ENCODE results near the gene PPP1CA.
"Not testable (repeated sequence)": the region's sequence is repeated elsewhere in the genome, so short reads cannot be mapped to it uniquely, and the experiment has no call there.

Gene PPP1CA

GRCh38 chr11:67434395-67434881 lies 32.8 kb upstream of the PPP1CA start:
- no peak for DNase-seq (ENCODE audit: low read depth)

- no peak for DNase-seq (ENCODE audit: low read depth)
Observed at GRCh38 chr11:67433536-67434394, 32.1 kb upstream of the PPP1CA start.

DNA sequence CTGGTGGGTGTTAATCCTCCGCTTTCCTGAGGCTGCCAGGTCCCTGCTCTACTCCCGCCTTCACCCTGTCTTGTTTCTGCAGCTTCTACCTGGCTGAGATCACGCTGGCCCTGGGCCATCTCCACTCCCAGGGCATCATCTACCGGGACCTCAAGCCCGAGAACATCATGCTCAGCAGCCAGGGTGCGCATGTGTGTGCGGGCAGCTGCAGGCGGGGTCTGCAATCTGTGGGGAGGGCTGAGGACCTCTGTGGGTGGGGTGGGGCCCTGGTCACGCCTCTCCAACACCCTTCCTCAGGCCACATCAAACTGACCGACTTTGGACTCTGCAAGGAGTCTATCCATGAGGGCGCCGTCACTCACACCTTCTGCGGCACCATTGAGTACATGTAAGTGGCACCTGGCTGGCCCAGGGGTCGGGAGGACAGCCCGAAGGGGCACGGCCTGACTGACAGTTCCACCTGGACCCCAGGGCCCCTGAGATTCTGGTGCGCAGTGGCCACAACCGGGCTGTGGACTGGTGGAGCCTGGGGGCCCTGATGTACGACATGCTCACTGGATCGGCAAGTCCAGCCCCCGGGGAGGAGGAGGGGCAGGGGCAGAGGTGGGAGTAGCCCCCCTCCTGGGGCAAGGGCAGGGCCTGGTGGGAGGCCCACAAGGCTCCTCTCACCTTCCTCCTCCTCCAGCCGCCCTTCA lies 31.1 kb upstream of the PPP1CA start:
- no peak for DNase-seq (ENCODE audit: low read depth)

DNA sequence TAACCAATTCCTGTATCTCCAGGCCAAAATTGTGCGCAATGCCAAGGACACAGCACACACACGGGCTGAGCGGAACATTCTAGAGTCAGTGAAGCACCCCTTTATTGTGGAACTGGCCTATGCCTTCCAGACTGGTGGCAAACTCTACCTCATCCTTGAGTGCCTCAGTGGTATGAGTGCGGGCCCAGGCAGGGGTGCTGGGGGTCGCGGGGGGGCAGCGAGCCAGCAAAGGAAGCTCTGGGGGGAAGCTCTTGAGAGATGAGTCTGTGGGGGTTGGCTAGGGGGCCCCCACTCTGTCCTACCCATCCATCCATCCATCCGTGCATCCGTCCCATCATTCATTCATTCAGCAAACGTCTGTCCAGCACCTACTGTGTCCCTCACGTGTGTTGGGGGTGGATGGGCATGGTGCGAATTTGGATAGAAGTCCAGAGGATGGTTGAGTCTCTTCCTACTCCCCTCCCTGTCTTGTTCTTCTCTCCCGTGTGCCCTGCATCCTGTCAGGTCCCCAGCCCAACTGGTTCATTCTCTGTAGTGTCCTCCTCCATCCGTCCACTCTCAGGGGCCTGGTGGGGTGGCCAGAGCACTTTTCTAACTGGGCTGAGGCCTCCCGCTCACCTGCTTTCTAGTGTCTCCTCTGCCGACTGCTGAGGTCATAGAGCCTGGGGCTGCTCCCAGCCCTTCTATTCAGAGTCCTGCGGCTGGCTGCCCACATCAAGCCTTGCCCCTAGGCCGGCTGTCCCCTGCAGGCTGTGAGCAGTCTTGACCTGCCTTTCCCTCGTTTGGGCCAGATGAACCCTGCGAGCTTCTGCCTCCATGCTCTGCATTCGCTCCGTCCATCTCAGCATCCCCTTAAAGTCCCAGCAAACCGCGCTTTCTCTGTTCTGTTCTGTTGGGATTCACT lies 29.9 kb upstream of the PPP1CA start:
- no peak for DNase-seq (ENCODE audit: low read depth)

- DNase-seq (ENCODE audit: low read depth) = no peak
Observed at GRCh38 chr11:67429722-67430121, 28.1 kb upstream of the PPP1CA start.

DNA sequence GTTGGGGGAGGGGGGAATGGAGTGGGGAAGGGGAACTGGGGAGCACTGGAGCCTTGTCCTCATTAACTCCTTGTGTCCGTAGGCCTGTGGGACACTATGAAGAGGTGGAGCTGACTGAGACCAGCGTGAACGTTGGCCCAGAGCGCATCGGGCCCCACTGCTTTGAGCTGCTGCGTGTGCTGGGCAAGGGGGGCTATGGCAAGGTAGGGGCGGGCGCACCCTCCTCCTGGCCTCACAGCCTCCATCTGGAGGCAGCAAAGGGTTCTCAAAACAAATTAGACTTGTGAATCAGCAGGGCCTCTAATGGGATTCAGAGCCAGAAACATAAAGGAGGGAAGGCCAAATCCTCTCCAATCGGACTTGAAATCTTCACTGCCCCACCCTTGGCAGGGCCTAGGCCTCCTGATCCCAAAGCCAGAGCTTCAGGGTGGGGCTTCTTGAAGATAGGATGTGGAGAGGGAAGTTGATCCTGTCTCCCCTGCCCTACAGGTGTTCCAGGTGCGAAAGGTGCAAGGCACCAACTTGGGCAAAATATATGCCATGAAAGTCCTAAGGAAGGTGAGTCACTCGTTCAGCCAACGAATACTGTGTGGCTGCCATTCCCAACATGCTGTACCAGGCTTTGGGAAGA lies 27.5 kb upstream of the PPP1CA start:
- DNase-seq (ENCODE audit: low read depth) = no peak

DNA sequence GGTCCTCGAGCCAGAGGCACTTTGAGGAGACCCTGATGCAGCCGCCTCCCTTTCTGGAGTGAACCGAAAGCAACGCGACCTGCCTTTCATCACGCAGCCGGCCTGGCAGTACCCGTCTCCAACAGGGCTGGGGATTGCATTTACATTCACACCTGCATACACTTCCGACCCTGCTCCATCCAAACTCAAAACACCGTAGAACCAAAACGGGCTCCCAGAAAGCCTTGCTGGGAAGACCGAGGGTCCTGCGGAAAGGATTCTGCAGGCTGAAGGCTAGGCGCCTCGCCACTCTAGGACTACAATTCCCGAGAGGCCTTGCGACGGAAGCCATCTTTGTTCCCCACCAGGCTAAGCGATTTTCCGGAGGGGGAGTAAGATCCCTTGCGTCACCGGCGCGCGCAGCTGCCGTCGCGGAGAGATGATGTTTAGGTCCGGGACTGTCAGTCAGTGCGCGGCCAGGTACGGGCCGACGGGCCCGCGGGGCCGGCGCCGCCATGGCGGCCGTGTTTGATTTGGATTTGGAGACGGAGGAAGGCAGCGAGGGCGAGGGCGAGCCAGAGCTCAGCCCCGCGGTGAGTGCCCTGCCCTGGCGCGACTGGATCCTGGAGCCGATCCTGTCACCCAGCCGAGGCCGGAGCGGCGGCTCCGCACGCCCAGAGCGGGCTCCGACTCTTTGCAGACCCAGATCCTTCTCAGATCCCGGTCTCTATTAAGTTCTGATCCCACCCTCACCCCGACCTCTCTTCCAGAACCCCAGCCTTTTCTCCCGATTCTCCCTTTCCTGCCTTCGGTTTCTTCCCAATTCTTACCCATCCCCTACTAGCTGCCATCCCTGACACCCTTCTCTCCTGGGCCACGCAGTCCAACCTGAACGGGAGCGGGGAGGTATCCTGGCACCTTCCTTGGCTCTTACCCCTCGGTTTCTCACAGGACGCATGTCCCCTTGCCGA lies 26.7 kb upstream of the PPP1CA start, which contains the start of gene RPS6KB2:
Gene RPS6KB2 (plus strand): TSS at position 443 of the 950 bp plus-strand sequence. CDS start 52 bp downstream, at position 495.
- DNase-seq (ENCODE audit: low read depth) = peak; percentile 98

DNA sequence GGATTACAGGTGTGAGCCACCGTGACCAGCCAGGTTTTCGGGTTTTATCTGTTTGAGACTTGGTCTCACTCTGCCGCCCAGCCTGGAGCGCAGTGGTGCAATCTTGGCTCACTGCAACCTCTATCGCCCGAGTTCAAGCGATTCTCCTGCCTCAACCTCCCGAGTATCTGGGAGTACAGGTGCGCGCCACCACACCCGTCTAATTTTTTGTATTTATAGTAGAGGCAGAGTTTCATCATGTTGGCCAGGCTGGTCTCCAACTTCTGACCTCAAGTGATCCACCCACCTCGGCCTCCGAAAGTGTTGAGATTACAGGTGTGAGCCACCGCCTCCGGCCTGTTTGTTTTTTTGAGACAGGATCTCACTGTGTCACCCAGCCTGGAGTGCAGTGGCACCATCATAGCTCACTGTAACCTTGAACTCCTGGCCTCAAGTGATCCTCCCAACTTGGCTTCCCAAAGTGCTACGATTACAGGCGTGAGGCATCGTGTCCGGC lies 25.8 kb upstream of the PPP1CA start:
- not testable (repeated sequence) for DNase-seq (ENCODE audit: low read depth)

DNA sequence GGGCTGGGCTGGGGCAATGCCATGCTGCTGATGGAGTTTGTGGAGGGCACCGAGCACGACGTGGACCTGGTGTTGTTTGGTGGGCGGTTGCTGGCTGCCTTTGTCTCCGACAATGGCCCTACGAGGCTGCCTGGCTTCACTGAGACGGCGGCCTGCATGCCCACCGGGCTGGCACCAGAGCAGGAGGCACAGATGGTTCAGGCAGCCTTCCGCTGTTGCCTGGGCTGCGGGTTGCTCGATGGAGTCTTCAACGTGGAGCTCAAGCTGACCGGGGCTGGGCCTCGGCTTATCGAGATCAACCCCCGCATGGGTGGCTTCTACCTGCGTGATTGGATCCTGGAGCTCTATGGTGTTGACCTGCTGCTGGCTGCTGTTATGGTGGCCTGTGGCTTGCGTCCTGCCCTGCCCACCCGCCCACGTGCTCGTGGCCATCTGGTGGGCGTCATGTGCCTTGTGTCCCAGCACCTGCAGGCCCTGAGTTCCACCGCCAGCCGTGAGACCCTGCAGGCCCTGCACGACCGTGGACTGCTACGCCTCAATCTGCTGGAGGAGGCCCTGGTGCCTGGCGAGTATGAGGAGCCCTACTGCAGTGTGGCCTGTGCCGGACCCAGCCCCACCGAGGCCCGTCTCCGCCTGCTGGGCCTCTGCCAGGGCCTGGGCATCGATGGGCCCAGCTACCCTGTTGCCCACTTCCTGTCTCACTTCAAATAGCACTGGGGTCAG lies 22.4 kb upstream of the PPP1CA start:
- DNase-seq (ENCODE audit: low read depth) = no peak

GRCh38 chr11:67423466-67423865 lies 21.8 kb upstream of the PPP1CA start:
- DNase-seq (ENCODE audit: low read depth) = no peak

DNA sequence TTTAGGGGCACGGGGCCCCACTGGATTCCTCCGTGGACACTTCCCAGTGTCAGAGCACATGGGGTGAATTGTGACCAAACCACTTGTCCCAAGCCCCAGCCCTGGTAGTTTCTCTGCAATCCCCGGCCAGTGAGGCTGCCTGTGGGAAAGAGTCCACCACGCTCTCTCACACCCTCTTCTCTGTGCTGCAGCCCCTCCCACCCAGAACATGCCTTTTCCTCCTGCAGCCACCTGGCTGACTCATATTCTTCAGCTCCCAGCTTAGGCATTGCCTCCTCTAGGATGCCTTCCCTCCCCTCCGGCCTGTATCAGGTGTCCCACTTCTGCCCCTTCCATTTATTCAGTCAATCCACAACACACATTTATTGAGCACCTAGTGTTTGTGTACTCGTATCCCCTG lies 21.2 kb upstream of the PPP1CA start:
- no peak for DNase-seq (ENCODE audit: low read depth)

GRCh38 chr11:67421430-67422031 lies 19.9 kb upstream of the PPP1CA start:
- DNase-seq (ENCODE audit: low read depth) = no peak

DNA sequence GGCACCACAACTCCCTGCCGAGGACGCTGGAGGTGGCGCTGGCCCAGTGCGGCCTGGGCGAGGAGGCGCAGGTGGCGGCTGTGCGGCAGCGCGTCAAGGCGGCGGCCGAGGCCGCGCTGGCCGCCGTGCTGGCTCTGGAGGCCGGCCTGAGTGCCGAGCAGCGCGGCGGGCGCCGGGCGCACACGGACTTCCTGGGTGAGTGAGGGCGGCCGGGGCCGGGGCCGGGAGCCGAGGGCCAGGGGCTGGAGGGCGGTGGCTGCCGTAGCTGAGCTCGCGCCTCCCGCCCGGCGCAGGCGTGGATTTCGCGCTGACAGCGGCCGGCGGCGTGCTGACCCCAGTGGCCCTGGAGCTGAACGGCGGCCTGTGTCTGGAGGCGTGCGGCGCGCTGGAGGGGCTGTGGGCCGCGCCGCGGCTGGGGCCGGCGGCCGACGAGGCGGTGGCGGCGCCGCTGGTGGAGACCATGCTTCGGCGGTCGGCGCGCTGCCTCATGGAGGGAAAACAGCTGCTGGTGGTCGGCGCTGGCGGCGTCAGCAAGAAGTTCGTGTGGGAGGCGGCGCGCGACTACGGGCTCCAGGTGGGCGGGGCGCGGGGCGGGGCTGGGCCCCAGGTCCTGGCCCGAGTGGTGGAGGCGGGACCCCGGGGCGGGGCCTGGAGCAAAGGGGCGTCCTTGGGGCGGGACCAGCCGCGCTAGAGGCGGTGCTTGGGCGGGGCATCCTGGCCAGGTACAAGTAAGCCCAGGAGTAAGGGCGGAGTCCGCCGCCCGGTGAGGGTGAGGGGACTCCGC lies 19.2 kb upstream of the PPP1CA start:
- peak; percentile 99 for DNase-seq (ENCODE audit: low read depth)

- DNase-seq (ENCODE audit: low read depth) = no peak
Observed at GRCh38 chr11:67420147-67420645, 18.5 kb upstream of the PPP1CA start.

- DNase-seq (ENCODE audit: low read depth) = no peak
Observed at GRCh38 chr11:67419325-67420049, 17.8 kb upstream of the PPP1CA start.

GRCh38 chr11:67418476-67419281 lies 17.0 kb upstream of the PPP1CA start:
- no peak for DNase-seq (ENCODE audit: low read depth)

DNA sequence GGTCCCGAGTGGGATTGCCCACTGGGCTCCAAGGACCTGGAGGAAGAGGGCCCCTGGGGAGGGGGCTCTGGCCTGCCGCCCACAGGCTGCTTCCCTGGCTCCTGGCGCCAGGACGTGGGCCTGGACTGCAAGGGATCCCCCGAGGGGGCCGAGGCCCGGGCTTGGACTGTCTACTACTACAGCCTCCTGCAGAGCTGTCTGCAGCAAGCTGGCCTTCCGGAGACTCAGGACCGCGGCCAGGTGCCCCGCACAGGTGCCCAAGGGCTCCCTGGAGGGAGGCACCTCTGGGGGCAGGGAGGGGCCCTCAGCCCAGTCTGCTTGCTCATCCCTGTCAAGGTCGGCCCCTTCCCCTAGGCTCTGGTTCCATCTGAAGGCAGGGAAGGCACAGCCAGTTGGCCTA lies 15.8 kb upstream of the PPP1CA start:
- DNase-seq (ENCODE audit: low read depth) = no peak

Data from activated T-helper 1 cell treated with Interleukin-2 at 50 U/mL for 16 hours (primary cell).